Neural crest cell (in vitro differentiated cells): Measurements from ENCODE around the gene ACTN4. TPM values are rescaled to one million over a fixed set of nuclear protein-coding genes. Genes with fewer than 3 reads are reported as not detected.
"Not testable (repeated sequence)": the region's sequence is repeated elsewhere in the genome, so short reads cannot be mapped to it uniquely, and the experiment has no call there.

Experiments used
- DNase-seq: peaks from one replicate; pipeline ENCODE4 v3.0.0; 2021; ENCODE audit warnings: low read depth, mixed read lengths, low spot score
- H3K27ac Mint-ChIP-seq: one replicate; pipeline ENCODE4 v1.8.0; 2021; ENCODE audit warnings: mild to moderate bottlenecking, mixed read lengths; ENCODE audit not compliant: unreplicated experiment
- H3K27me3 Mint-ChIP-seq: 2 replicates; pipeline ENCODE4 v1.8.0; 2021; ENCODE audit warnings: low read depth, mild to moderate bottlenecking, mixed read lengths
- H3K36me3 Mint-ChIP-seq: 2 replicates; pipeline ENCODE4 v1.8.0; 2021; ENCODE audit warnings: low read depth, mild to moderate bottlenecking, mixed read lengths
- H3K4me1 Mint-ChIP-seq: 2 replicates; pipeline ENCODE4 v1.8.0; 2021; ENCODE audit warnings: mixed read lengths
- H3K4me3 Mint-ChIP-seq: one replicate; pipeline ENCODE4 v1.8.0; 2021; ENCODE audit warnings: mild to moderate bottlenecking, mixed read lengths
- H3K9me3 Mint-ChIP-seq: 2 replicates; pipeline ENCODE4 v1.8.0; 2021; ENCODE audit warnings: mixed read lengths
- total RNA-seq: library from RNA; stranded (reverse); gene quantifications from 2 replicates; pipeline ENCODE4 v1.2.1, GENCODE V29; 2021
- TF ChIP-seq, protein P1 (sequence below): fragments of 200-600 bp; sonication (generic); conservative IDR thresholded peaks from 2 replicates; pipeline ENCODE4 v1.5.0; 2021; ENCODE audit warnings: antibody characterized with exemption, mild to moderate bottlenecking

Gene ACTN4
- total RNA-seq, 1 donor from 2014 or later: 324 TPM

DNA sequence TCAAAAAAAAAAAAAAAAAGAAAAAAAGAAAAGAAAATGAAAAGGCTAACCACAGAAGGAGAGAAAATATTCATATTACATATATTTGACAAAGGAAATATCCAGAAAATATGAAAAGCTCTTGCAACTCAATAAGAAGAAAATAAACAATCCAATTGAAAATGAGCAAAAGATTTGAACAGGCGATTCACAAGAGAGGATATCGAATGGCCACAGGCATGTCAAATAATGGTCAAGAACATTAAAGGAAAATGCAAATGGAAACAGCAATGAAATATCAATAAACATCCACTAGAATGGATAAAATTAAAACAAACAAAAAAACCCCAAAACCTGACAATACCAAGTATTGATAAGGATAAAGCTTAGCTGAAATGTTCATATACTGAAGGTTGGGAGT, 117.8 kb downstream of the ACTN4 start:
- Mint-ChIP-seq H3K27me3 (no peaks in the 10 kb centered on the region), H3K9me3 (no peaks in the 10 kb centered on the region), H3K4me1 (peaks cover 4% of the 10 kb centered on the region), H3K36me3 (no peaks in the 10 kb centered on the region), H3K4me3 (no peak overlapping the region), H3K27ac (no peak overlapping the region)
- TF ChIP-seq, protein P1, sequence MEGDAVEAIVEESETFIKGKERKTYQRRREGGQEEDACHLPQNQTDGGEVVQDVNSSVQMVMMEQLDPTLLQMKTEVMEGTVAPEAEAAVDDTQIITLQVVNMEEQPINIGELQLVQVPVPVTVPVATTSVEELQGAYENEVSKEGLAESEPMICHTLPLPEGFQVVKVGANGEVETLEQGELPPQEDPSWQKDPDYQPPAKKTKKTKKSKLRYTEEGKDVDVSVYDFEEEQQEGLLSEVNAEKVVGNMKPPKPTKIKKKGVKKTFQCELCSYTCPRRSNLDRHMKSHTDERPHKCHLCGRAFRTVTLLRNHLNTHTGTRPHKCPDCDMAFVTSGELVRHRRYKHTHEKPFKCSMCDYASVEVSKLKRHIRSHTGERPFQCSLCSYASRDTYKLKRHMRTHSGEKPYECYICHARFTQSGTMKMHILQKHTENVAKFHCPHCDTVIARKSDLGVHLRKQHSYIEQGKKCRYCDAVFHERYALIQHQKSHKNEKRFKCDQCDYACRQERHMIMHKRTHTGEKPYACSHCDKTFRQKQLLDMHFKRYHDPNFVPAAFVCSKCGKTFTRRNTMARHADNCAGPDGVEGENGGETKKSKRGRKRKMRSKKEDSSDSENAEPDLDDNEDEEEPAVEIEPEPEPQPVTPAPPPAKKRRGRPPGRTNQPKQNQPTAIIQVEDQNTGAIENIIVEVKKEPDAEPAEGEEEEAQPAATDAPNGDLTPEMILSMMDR: no peak
- DNase-seq: no peak

DNA sequence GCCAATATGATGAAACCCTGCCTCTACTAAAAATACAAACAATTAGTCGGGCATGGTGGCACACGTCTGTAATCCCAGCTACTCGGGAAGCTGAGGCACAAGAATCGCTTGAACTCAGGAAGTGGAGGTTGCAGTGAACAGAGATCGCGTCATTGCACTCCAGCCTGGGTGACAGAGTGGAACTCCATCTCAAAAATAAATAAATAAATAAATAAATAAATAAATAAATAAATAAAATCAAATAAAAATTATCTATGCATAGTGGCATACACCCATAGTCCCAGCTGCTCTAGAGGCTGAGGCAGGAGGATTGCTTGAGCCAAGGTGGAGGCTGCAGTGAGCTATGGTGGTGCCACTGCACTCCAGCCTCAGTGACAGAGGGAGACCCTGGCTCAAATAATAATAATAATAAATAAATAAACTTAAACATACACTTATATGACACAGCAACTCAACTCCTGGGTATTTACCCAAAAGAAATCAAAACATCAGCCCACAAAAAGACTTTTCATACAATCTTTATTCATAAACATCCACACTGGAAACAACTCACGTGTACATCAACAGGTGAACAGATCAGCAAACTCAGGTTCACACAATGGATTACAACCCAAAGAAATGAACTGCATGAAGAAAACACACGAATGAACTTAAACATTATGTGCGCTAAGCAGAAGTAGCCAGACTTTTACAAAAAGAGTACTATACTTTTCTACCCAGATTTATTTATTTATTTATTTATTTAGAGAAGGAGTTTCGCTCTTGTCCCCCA, 119.0 kb downstream of the ACTN4 start:
- Mint-ChIP-seq H3K36me3 (no peaks in the 10 kb centered on the region), H3K4me1 (peaks cover 4% of the 10 kb centered on the region), H3K27ac (no peak overlapping the region), H3K27me3 (no peaks in the 10 kb centered on the region), H3K9me3 (no peaks in the 10 kb centered on the region), H3K4me3 (no peak overlapping the region)
- DNase-seq: no peak
- TF ChIP-seq, protein P1: no peak

DNA sequence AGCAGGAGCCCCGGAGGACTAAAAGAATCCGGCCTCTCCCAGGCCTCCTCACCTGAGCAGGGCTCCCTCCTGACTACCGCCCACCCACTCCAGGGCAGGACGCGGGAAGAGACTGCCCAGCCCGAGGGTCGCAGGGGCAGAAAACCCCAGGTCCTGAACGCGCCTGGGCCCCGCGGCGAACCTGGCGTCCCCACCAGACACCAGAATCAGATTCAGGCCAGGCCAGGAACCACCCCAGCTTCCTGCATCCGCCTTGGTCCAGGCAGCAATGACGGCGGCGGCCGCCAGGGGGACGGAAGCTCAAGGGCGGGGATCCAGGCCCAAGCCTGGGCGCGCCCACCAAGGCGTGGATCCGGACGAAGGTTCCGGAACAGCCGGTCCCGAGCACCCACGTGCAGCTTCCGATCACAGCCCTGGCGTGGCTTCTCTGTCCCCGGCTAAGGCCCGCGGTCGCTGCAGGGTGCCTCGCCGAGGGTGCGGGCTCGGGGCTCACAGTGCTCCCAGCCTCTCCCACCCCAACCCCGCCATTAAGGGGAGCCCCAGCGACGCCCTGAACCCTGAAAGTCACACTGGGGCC, 122.3 kb downstream of the ACTN4 start:
- TF ChIP-seq, protein P1: peak; percentile 80
- no peaks in the 10 kb centered on the region for H3K36me3 Mint-ChIP-seq
- H3K4me3 Mint-ChIP-seq: no peak overlapping the region
- H3K4me1 Mint-ChIP-seq: peaks cover 4% of the 10 kb centered on the region
- no peaks in the 10 kb centered on the region for H3K9me3 Mint-ChIP-seq
- no peak overlapping the region for H3K27ac Mint-ChIP-seq
- peak; percentile 81 for DNase-seq
- no peaks in the 10 kb centered on the region for H3K27me3 Mint-ChIP-seq

DNA sequence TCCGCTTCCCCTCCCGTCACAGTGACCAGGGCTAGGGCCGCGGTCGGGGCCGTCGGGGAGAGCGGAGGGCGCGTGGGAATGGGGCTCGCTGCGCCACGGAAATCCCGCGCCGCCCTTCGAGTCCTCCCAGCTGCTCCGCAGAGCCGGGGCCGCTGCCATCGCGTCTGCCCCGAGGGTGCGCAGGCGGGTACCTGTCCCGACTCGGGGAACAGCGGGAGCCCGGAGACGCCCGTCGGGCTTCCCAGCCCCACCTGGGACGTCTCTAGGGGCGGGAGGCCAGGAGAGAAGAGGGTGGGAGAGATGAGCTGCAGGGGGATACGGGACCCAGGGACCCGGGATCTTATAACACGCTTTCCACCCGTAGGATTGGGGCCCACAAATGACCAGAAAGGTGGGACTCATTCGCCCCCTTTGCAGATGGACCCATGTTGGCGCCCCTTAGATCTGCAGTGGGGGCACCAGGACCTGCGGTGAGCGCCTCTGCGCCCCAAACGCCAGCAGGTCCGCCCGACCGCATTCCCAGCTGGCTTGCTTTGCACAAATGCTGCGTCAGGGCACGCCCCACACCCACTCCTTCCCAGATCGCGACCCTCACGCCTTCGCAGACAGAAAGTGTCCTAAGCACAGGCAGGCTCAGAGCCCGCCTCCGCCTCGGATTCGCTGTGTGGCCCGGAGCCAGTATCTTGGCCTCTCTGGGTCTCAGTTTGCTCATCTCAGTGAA, 122.9 kb downstream of the ACTN4 start:
- H3K4me1 Mint-ChIP-seq, H3K4me3 Mint-ChIP-seq, H3K36me3 Mint-ChIP-seq, H3K27ac Mint-ChIP-seq, H3K9me3 Mint-ChIP-seq, DNase-seq, H3K27me3 Mint-ChIP-seq: not testable (repeated sequence)

DNA sequence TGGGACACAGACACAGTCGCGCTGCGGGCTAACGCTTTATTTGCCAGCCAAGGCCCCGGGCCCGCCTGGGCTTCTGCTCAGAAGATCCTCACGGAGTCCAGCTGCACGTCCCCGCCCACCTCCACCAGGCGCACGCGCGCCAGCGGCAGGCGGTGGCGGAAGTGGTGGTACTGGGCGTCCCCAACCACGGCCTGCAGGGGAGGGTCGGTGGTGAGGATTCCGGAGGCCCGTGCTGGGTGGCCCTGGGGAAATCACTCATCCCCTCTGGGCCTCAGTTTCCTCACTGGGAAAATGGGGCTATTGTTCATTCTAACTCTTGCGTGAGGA, 123.5 kb downstream of the ACTN4 start:
- H3K4me3 Mint-ChIP-seq: not testable (repeated sequence)

GRCh38 chr19:38771569-38771968, 124.1 kb downstream of the ACTN4 start:
- H3K4me1 Mint-ChIP-seq, H3K9me3 Mint-ChIP-seq, H3K27me3 Mint-ChIP-seq, DNase-seq, H3K4me3 Mint-ChIP-seq, H3K36me3 Mint-ChIP-seq, H3K27ac Mint-ChIP-seq: not testable (repeated sequence)

More for the DNA sequence above, 123.5 kb downstream of the ACTN4 start:
- not testable (repeated sequence) for DNase-seq, H3K36me3 Mint-ChIP-seq, H3K27ac Mint-ChIP-seq, H3K27me3 Mint-ChIP-seq, H3K9me3 Mint-ChIP-seq, H3K4me1 Mint-ChIP-seq
